ENCODE measurements around the gene MAMDC2.
A peak's percentile ranks its signal among the peaks of the same experiment; 100 is the strongest.

The MAMDC2 gene, protein sequence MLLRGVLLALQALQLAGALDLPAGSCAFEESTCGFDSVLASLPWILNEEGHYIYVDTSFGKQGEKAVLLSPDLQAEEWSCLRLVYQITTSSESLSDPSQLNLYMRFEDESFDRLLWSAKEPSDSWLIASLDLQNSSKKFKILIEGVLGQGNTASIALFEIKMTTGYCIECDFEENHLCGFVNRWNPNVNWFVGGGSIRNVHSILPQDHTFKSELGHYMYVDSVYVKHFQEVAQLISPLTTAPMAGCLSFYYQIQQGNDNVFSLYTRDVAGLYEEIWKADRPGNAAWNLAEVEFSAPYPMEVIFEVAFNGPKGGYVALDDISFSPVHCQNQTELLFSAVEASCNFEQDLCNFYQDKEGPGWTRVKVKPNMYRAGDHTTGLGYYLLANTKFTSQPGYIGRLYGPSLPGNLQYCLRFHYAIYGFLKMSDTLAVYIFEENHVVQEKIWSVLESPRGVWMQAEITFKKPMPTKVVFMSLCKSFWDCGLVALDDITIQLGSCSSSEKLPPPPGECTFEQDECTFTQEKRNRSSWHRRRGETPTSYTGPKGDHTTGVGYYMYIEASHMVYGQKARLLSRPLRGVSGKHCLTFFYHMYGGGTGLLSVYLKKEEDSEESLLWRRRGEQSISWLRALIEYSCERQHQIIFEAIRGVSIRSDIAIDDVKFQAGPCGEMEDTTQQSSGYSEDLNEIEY

GRCh38 chr9:70043689-70044489 lies at the start of gene MAMDC2:
Gene MAMDC2 (plus strand): TSS chr9:70043848. CDS start chr9:70044198, 350 bp downstream.
- DNase-seq, result peak; percentile 67

GRCh38 chr9:69995846-69996245 lies 47.8 kb upstream of the MAMDC2 start:
- no peak for DNase-seq

- DNase-seq, result no peak
Measured at GRCh38 chr9:69996967-69997366, 46.7 kb upstream of the MAMDC2 start.

DNA sequence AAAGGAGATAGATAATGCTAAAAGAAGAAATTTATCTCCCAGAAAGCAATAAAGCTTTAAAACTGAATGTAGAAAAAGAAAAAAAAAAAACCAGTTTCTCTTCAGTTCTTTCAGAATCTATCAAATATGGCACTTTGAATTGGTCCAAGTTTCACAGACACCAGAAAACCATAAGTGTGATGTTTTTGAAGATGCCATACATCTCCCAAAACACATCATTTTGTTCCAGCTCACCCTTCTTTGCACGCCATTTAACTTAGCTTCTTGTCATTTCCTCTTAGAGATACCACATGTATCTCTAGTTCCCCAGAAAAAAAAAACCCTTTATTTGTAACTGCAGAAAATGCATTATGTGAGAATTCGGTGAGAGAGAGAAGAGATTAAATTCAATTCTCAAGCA lies 46.1 kb upstream of the MAMDC2 start:
- no peak for DNase-seq

- no peak for DNase-seq
Measured at GRCh38 chr9:69999315-69999714, 44.3 kb upstream of the MAMDC2 start.

DNA sequence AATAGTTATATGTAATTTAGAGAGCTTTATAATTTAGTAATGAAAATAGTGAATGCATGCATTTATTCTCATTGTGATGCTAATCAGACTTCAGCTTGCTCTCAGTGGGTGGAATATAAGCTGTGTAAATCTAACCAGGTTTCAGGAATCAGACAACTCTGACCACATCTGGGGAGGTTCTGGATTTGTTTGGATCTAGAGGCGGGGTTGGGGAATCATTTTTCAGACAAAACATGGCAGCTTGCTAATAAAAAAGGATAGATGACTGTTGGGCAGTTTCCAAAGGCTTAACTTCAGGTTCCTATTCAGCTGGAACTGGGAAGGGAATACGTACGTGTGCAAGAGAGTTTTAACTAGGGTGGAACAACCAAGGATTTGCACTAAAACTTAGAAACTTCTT lies 43.2 kb upstream of the MAMDC2 start:
- no peak for DNase-seq

DNA sequence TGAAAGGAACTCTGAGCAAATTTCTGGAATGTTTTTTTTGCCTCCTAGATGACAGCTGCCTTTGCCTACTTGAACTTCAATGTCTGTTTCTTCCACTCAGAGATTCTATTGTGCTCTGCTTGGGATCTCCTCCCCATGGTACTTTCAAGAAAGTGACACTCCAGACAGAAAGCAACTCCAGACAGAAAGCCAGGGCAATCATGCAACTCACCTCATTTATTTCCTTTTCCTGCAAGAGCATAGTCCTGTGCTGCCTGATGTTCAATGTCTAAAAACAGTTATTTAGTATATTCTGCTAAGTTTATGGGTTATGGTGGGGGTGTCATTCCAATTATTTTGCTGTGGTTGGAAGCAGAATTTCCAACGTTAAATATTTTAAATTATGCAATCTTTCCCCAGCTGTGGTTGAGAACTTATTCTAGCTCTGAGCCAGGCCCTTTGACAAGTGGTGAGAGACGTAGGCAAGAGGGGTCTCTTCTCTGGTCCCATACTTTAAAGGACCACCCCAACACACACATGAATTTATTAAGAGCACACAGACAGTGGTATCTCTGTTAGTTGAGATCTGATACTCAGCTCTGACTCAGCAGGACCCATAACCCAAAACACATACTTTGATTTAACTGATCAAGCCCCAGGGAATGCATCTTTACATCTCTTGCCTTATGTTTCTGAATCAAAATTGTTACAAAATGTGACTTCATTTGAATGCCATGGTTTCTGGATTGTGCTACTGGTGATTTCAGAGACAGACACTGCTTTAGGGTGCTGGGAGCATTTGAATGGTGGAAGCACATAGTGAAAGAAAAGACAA lies 39.5 kb upstream of the MAMDC2 start:
- no peak for DNase-seq

DNA sequence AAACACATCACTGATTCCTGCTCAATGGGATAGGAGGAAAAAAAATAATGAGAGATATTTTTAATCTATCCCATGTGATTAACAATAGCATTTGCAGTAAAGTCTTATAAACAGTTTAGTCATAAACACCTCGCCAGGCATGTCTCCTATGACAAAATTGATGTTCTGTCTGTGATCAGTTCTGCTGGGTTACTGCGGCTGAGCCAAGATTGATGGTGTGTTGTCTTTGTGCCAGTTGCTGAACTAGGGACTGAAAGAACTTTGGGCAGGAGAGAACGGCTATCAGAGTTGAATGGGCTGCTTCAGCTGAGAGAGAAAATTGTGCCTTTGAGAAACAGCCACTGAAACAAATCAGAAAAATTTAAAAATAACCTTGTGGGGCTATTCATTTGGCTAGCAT lies 37.3 kb upstream of the MAMDC2 start:
- no peak for DNase-seq

- no peak for DNase-seq
Measured at GRCh38 chr9:70007831-70008230, 35.8 kb upstream of the MAMDC2 start.

GRCh38 chr9:70010015-70010414 lies 33.6 kb upstream of the MAMDC2 start:
- no peak for DNase-seq

DNA sequence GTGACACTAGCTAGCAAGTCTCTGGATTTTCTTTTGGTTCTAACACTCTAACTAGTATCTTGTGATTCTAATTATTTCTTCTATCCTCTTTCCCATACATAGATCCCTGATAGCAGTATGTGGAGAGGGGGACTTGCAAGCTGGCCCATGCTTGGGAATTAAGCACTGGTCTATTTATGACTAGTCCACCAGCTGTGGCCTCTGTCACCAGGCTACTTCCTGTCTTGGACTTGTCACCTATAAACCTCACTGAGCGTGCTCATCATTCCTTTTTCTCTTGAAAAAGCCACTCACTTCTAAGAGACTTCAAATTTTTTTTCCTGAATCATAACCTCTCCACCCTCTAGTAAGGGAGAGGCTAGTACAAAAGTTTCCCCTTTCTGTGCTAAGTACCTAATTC lies 32.3 kb upstream of the MAMDC2 start:
- DNase-seq, result no peak

GRCh38 chr9:70012569-70012968 lies 31.1 kb upstream of the MAMDC2 start:
- DNase-seq, result no peak

- no peak for DNase-seq
Measured at GRCh38 chr9:70013598-70014196, 30.0 kb upstream of the MAMDC2 start.

- DNase-seq, result no peak
Measured at GRCh38 chr9:70015099-70015498, 28.5 kb upstream of the MAMDC2 start.

DNA sequence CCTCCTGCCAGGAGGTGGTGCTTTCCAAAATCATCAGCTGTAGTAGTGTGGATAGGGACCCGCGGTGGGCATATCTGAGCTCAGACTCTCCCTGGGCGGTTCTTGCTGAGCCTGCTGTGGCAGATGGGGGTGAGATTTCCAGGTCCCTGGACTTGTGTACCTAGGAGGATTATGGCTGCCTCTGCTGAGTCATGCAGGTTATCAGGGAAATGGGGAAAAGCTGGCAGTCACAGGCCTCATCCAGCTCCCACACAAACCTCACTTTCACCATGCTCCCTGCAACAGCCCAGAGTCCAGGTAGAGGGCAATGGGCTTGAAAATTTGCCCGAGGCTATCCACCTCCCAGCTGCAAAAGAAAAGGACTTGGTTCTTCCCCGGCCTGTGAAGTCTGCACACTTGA lies 23.4 kb upstream of the MAMDC2 start:
- no peak for DNase-seq

- no peak for DNase-seq
Measured at GRCh38 chr9:70020991-70021571, 22.6 kb upstream of the MAMDC2 start.

- no peak for DNase-seq
Measured at GRCh38 chr9:70028287-70028686, 15.4 kb upstream of the MAMDC2 start.

- no peak for DNase-seq
Measured at GRCh38 chr9:70030156-70030555, 13.5 kb upstream of the MAMDC2 start.

GRCh38 chr9:70031141-70031545 lies 12.5 kb upstream of the MAMDC2 start:
- DNase-seq, result no peak

- no peak for DNase-seq
Measured at GRCh38 chr9:70034271-70034711, 9.4 kb upstream of the MAMDC2 start.

DNA sequence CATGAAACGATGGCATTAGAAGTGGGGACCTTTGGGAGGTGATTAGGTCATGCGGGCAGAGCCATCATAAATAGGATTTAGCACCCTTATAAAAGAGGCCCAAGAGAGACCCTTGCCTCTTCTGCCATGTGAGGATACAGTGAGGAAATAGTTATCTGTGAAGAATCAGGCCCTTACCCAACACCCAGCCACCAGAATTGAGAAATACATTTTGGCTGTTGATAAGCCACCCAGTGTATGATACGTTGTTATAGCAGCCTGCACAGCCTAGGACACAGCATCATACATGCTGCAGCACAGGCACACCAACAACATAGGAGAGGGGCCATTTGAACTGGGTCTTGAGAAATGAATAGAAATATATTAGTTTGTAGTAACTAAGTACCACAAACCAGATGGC lies 8.0 kb upstream of the MAMDC2 start:
- DNase-seq, result no peak

DNA sequence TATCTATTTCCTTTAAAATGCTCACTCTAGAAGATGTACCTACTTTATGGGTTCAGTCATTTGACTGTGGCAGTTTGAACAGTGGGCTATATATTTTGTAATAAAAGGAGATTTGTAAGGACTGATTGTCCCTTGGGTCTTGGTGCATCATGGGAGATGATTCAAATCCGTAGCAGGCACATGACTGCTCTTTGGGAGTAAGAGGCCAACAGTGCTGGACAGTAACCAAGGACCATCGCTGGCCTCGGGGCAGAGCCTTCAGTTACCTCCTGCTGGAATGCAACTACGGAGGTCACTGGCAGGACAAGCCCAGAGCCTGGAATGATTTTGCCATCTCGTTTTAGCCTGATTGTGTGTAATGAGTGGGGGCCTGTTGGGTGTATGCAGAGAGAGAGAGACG lies 7.0 kb upstream of the MAMDC2 start:
- no peak for DNase-seq

Data from right forelimb (tissue), 1 donor.